ENCODE results near the gene SPATA31E1. TPM values are rescaled to one million over a fixed set of nuclear protein-coding genes. Genes with fewer than 3 reads are reported as not detected.

SPATA31E1 gene
- total RNA-seq, 2 experiments from 2014 or later: not detected

DNA sequence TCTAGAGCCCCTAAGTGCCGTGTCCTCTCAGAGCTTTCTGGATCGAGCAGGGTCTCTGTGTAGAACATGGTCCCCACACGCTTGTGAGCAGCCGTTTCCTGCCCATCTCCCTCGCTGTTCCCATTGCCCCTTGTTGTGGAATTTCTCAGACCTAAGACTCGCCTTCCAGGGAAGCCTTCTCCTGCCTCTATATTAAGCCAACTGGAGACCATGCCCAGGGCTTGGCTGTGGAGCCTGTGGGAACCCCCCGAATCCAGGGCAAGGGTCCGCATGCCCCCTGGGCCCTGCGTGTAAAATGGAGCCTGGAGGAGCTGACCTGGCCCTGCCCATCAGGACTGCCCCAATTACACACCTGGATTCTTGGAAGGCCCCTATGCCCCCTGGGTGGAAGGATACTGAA is 14.5 kb upstream of the SPATA31E1 start:
- H3K9me3 Mint-ChIP-seq: no peaks in the 10 kb centered on the region
- no peaks in the 10 kb centered on the region for H3K36me3 Mint-ChIP-seq (ENCODE audit: low read depth)
- Histone ChIP-seq H3K27me3 (ENCODE audit: control insufficient read depth in 1 of 2, insufficient read depth in 2 of 2, low read length in 2 of 2) (no peaks in the 10 kb centered on the region), H3K9me3 (ENCODE audit: control insufficient read depth in 1 of 2, insufficient read depth in 1 of 2, low read length in 2 of 2) (peaks cover 0 to 16% of the 10 kb centered on the region in 2 experiments), H3K27ac (ENCODE audit: low read depth in 1 of 2, low read length in 2 of 2) (no peak overlapping the region), H3K36me3 (ENCODE audit: insufficient read depth, low read length) (no peaks in the 10 kb centered on the region), H3K4me1 (ENCODE audit: insufficient read depth, low read length) (no peaks in the 10 kb centered on the region), H3K4me3 (ENCODE audit: low read length) (no peak overlapping the region)
- ChIA-PET POLR2A (no interaction called here), CTCF (no interaction called here)
- no peak overlapping the region for H3K4me3 Mint-ChIP-seq
- H3K4me1 Mint-ChIP-seq (ENCODE audit: low read depth): no peaks in the 10 kb centered on the region
- intact Hi-C loops (cut with DNase I, micrococcal nuclease): no loop called here
- TF ChIP-seq, protein P1, sequence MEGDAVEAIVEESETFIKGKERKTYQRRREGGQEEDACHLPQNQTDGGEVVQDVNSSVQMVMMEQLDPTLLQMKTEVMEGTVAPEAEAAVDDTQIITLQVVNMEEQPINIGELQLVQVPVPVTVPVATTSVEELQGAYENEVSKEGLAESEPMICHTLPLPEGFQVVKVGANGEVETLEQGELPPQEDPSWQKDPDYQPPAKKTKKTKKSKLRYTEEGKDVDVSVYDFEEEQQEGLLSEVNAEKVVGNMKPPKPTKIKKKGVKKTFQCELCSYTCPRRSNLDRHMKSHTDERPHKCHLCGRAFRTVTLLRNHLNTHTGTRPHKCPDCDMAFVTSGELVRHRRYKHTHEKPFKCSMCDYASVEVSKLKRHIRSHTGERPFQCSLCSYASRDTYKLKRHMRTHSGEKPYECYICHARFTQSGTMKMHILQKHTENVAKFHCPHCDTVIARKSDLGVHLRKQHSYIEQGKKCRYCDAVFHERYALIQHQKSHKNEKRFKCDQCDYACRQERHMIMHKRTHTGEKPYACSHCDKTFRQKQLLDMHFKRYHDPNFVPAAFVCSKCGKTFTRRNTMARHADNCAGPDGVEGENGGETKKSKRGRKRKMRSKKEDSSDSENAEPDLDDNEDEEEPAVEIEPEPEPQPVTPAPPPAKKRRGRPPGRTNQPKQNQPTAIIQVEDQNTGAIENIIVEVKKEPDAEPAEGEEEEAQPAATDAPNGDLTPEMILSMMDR (IDR thresholded peaks at IDR 0.05): no peak
- no peak overlapping the region for H3K27ac Mint-ChIP-seq
- H3K27me3 Mint-ChIP-seq: no peaks in the 10 kb centered on the region
- DNase-seq (no peak), ATAC-seq (ENCODE audit: poor library complexity) (no peak)

DNA sequence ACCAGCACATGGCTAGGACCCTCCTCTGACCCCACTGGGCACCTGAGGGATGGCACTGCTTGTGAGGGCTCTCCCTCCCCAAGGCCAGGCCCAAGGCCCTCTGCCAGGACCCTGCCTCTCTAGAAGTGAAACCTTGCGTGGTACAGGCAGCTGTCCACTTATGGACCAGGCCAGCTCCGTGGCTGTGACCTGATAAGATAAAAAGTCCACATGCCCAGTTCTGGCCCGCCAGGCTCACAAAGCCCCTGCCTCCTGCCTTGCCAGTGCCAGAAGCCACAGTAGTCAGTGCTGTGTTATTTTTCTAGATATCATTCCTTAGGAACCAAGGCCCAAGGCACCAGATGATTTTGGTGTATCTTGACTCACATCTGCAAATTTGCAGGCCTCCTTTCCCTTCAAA is 14.0 kb upstream of the SPATA31E1 start:
- no peaks in the 10 kb centered on the region for H3K36me3 Mint-ChIP-seq (ENCODE audit: low read depth)
- DNase-seq (no peak), ATAC-seq (ENCODE audit: poor library complexity) (no peak)
- no peak overlapping the region for H3K27ac Mint-ChIP-seq
- no peak overlapping the region for H3K4me3 Mint-ChIP-seq
- no peaks in the 10 kb centered on the region for H3K4me1 Mint-ChIP-seq (ENCODE audit: low read depth)
- H3K4me3 ChIP-seq (ENCODE audit: low read length): no peak overlapping the region
- H3K27ac ChIP-seq (ENCODE audit: low read depth in 1 of 2, low read length in 2 of 2): no peak overlapping the region
- intact Hi-C loops (cut with DNase I, micrococcal nuclease): no loop called here
- H3K9me3 Mint-ChIP-seq: no peaks in the 10 kb centered on the region
- TF ChIP-seq, protein P1 (IDR thresholded peaks at IDR 0.05): no peak
- ChIA-PET CTCF (no interaction called here), POLR2A (no interaction called here)
- H3K27me3 Mint-ChIP-seq: no peaks in the 10 kb centered on the region
- H3K36me3 ChIP-seq (ENCODE audit: insufficient read depth, low read length): no peaks in the 10 kb centered on the region
- peaks cover 0 to 16% of the 10 kb centered on the region in 2 experiments for H3K9me3 ChIP-seq (ENCODE audit: control insufficient read depth in 1 of 2, insufficient read depth in 1 of 2, low read length in 2 of 2)
- no peaks in the 10 kb centered on the region for H3K4me1 ChIP-seq (ENCODE audit: insufficient read depth, low read length)
- no peaks in the 10 kb centered on the region for H3K27me3 ChIP-seq (ENCODE audit: control insufficient read depth in 1 of 2, insufficient read depth in 2 of 2, low read length in 2 of 2)

DNA sequence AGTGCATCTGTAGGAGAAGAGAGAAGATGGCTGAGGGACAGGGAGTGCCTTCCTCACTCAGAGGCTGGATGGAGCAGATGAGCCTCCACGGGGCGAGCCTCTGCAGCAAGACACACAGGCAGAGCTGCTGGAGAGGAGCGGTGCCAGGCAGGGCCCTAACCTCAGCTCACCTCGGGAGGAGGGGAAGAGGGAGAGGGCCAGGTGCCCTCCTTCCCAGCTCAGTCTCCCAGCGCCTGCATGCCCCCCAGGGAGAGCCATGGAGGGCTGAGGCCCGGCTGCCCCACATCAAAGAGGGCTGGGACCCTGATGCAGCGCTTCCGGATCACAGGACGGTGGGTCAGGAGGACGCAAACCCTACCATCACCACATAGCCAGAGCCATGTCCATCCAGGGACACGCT is 13.6 kb upstream of the SPATA31E1 start:
- ATAC-seq (ENCODE audit: poor library complexity) (no peak), DNase-seq (no peak)
- H3K27ac Mint-ChIP-seq: no peak overlapping the region
- no peaks in the 10 kb centered on the region for H3K9me3 Mint-ChIP-seq
- Histone ChIP-seq H3K4me3 (ENCODE audit: low read length) (no peak overlapping the region), H3K9me3 (ENCODE audit: control insufficient read depth in 1 of 2, insufficient read depth in 1 of 2, low read length in 2 of 2) (peaks cover 0 to 16% of the 10 kb centered on the region in 2 experiments), H3K27ac (ENCODE audit: low read depth in 1 of 2, low read length in 2 of 2) (no peak overlapping the region), H3K4me1 (ENCODE audit: insufficient read depth, low read length) (no peaks in the 10 kb centered on the region), H3K36me3 (ENCODE audit: insufficient read depth, low read length) (no peaks in the 10 kb centered on the region), H3K27me3 (ENCODE audit: control insufficient read depth in 1 of 2, insufficient read depth in 2 of 2, low read length in 2 of 2) (no peaks in the 10 kb centered on the region)
- CTCF ChIA-PET: no interaction called here
- TF ChIP-seq, protein P1 (IDR thresholded peaks at IDR 0.05): no peak
- H3K36me3 Mint-ChIP-seq (ENCODE audit: low read depth): no peaks in the 10 kb centered on the region
- POLR2A ChIA-PET: no interaction called here
- intact Hi-C loops (cut with DNase I, micrococcal nuclease): no loop called here
- no peak overlapping the region for H3K4me3 Mint-ChIP-seq
- H3K27me3 Mint-ChIP-seq: no peaks in the 10 kb centered on the region
- H3K4me1 Mint-ChIP-seq (ENCODE audit: low read depth): no peaks in the 10 kb centered on the region

Data from CD4-positive, alpha-beta T cell (primary cell).